Glomerular visceral epithelial cell (primary cell): Measurements from ENCODE around the gene MPC1.

Experiments
- DNase-seq: peaks from one replicate; pipeline ENCODE4 v3.0.0-alpha.2; 2016; ENCODE audit errors: extremely low spot score

The MPC1 gene

DNA sequence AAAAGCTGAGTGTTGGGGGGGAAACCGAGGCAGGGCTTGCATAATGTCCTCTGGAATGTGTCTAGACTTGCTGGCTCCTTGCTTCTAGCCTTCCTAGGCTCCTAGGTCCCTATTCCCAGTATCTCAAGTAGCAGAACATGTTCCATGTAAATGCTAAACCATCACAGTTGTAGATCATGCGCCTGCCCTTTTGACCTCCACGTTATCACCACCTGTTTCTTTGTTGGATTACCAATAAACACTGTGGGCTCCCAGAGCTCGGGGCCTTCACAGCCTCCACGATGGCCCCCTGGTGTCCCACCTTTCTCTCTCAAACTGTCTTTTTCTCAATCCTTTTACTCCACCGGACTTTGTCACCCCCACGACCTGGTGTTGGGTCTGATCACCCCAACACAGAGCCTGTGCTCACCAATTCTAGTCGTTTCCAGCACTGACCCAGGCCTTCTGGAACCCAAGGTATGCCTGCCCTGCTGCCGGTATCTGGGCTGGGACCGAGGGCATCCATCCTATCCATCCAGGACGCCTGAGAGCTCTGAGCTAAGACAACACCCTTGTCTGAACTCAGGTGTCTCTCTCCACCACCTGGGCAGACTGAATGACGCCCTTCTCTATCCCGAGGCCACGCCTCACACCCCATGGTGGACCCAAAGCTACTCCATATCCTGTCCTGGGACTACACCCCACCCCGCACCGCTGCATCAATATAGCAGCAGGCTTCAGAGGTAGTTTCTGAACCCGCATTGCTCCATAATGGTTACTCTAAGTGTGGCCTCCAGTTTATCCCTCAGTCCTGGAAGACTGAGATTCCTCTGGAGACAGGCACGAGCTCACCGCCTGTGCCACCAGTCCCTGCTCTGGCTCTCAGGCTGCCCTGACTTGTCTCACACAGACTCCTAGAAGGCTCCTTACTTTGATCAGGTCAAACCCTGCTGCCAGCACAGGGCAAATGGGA, 65.2 kb downstream of the MPC1 start:
- DNase-seq, result no peak

GRCh38 chr6:166315436-166315835, 67.3 kb downstream of the MPC1 start:
- DNase-seq, result no peak
